Loucy (cell line): Measurements from ENCODE around the gene MUSK.

Experiments used
- H2AFZ ChIP-seq: fragments of 200-600 bp; sonication (generic); 2 replicates; pipeline ENCODE4 v1.6.0; 2016; ENCODE audit warnings: antibody characterized with exemption, mild to moderate bottlenecking, low read length, moderate library complexity
- H3F3A ChIP-seq: fragments of 200-600 bp; 2 replicates; pipeline ENCODE4 v1.6.0; 2016; ENCODE audit warnings: antibody characterized with exemption, low read depth, mild to moderate bottlenecking
- H3K27me3 ChIP-seq: fragments of 200-600 bp; sonication (generic); 2 replicates; pipeline ENCODE4 v1.6.1; 2014; ENCODE audit warnings: low read length, mild to moderate bottlenecking; ENCODE audit not compliant: insufficient read depth, poor library complexity, severe bottlenecking
- H3K36me3 ChIP-seq: fragments of 200-600 bp; sonication (generic); 2 replicates; pipeline ENCODE4 v1.6.1; 2016; ENCODE audit warnings: low read length; ENCODE audit not compliant: insufficient read depth
- H3K4me1 ChIP-seq: fragments of 200-600 bp; sonication (generic); 2 replicates; pipeline ENCODE4 v1.5.1; 2014; ENCODE audit warnings: low read length, mild to moderate bottlenecking; ENCODE audit not compliant: insufficient read depth, poor library complexity, severe bottlenecking
- H3K4me2 ChIP-seq: fragments of 200-600 bp; sonication (generic); 2 replicates; pipeline ENCODE4 v1.6.0; 2014; ENCODE audit warnings: antibody characterized with exemption, low read length, low read depth, mild to moderate bottlenecking; ENCODE audit not compliant: poor library complexity, severe bottlenecking
- H3K4me3 ChIP-seq: fragments of 200-600 bp; sonication (generic); 2 replicates; pipeline ENCODE4 v1.5.1; 2014; ENCODE audit warnings: low read length, mild to moderate bottlenecking, mixed read lengths; ENCODE audit not compliant: poor library complexity, severe bottlenecking
- H3K79me2 ChIP-seq: fragments of 200-600 bp; sonication (generic); 2 replicates; pipeline ENCODE4 v1.6.1; 2014; ENCODE audit warnings: low read length; ENCODE audit not compliant: insufficient read depth
- H3K9ac ChIP-seq: fragments of 200-600 bp; sonication (generic); 2 replicates; pipeline ENCODE4 v1.6.0; 2014; ENCODE audit warnings: mild to moderate bottlenecking, low read depth, low read length, moderate library complexity; ENCODE audit not compliant: poor library complexity, severe bottlenecking
- H3K9me2 ChIP-seq: fragments of 200-600 bp; sonication (generic); replicated peaks from 2 replicates; pipeline ENCODE4 v1.6.1; 2016; ENCODE audit warnings: low read depth, low read length, mixed read lengths
- H3K9me3 ChIP-seq: fragments of 200-600 bp; sonication (generic); 2 replicates; pipeline ENCODE4 v1.6.1; 2014; ENCODE audit warnings: mild to moderate bottlenecking, antibody characterized with exemption, low read length, low read depth; ENCODE audit not compliant: insufficient read depth
- H4K20me1 ChIP-seq: fragments of 200-600 bp; sonication (generic); 2 replicates; pipeline ENCODE4 v1.6.0; 2014; ENCODE audit warnings: antibody characterized with exemption, low read length, mild to moderate bottlenecking; ENCODE audit not compliant: insufficient read depth, poor library complexity, severe bottlenecking
- CTCF ChIP-seq: fragments of 200-600 bp; sonication (generic); conservative IDR thresholded peaks from 2 replicates; pipeline ENCODE4 v1.5.1; 2014; ENCODE audit warnings: mild to moderate bottlenecking, antibody characterized with exemption, low read length
- EZH2phosphoT487 ChIP-seq: fragments of 200-600 bp; IDR thresholded peaks from 2 replicates; pipeline ENCODE4 v1.6.1; 2018; ENCODE audit warnings: antibody characterized with exemption, mild to moderate bottlenecking, moderate library complexity, borderline replicate concordance

The MUSK gene

GRCh38 chr9:110700953-110701352, 32.4 kb downstream of the MUSK start:
- Histone ChIP-seq H3K4me3 (no peak overlapping the region), H3K4me1 (no peaks in the 10 kb centered on the region), H2AFZ (no peak overlapping the region), H3K36me3 (no peaks in the 10 kb centered on the region), H3K79me2 (no peaks in the 10 kb centered on the region), H3K9me2 (no peaks in the 10 kb centered on the region), H3K9me3 (no peaks in the 10 kb centered on the region), H3K4me2 (no peak overlapping the region), H3K9ac (no peak overlapping the region), H3F3A (no peaks in the 10 kb centered on the region), H4K20me1 (no peaks in the 10 kb centered on the region), H3K27me3 (no peaks in the 10 kb centered on the region)
- TF ChIP-seq EZH2phosphoT487: no peak
- TF ChIP-seq CTCF: no peak

GRCh38 chr9:110703669-110704068, 35.1 kb downstream of the MUSK start:
- H3K9me2 ChIP-seq: no peaks in the 10 kb centered on the region

GRCh38 chr9:110707419-110707818, 38.8 kb downstream of the MUSK start:
- H3K4me1 ChIP-seq: no peaks in the 10 kb centered on the region
- no peaks in the 10 kb centered on the region for H4K20me1 ChIP-seq
- no peaks in the 10 kb centered on the region for H3K79me2 ChIP-seq
- H2AFZ ChIP-seq: no peak overlapping the region
- no peaks in the 10 kb centered on the region for H3F3A ChIP-seq
- no peak for TF ChIP-seq EZH2phosphoT487
- TF ChIP-seq CTCF: no peak
- no peak overlapping the region for H3K4me2 ChIP-seq
- H3K9me2 ChIP-seq: no peaks in the 10 kb centered on the region
- no peaks in the 10 kb centered on the region for H3K9me3 ChIP-seq
- no peaks in the 10 kb centered on the region for H3K27me3 ChIP-seq
- no peaks in the 10 kb centered on the region for H3K36me3 ChIP-seq
- no peak overlapping the region for H3K9ac ChIP-seq
- H3K4me3 ChIP-seq: no peak overlapping the region

More at GRCh38 chr9:110703669-110704068, 35.1 kb downstream of the MUSK start:
- H4K20me1 ChIP-seq: no peaks in the 10 kb centered on the region
- no peaks in the 10 kb centered on the region for H3K79me2 ChIP-seq
- TF ChIP-seq CTCF: no peak
- H3K9ac ChIP-seq: no peak overlapping the region
- H3K9me3 ChIP-seq: no peaks in the 10 kb centered on the region
- H3K4me1 ChIP-seq: no peaks in the 10 kb centered on the region
- H3F3A ChIP-seq: no peaks in the 10 kb centered on the region
- H3K27me3 ChIP-seq: no peaks in the 10 kb centered on the region
- H2AFZ ChIP-seq: no peak overlapping the region
- H3K36me3 ChIP-seq: no peaks in the 10 kb centered on the region
- no peak overlapping the region for H3K4me2 ChIP-seq
- H3K4me3 ChIP-seq: no peak overlapping the region
